ENCODE data around the gene CHTF18.

CHTF18 gene

GRCh38 chr16:807347-808084, 19.1 kb downstream of the CHTF18 start:
- peak; percentile 78 for DNase-seq (ENCODE audit: extremely low read depth, low read depth)
- TF ChIP-seq, protein P1, sequence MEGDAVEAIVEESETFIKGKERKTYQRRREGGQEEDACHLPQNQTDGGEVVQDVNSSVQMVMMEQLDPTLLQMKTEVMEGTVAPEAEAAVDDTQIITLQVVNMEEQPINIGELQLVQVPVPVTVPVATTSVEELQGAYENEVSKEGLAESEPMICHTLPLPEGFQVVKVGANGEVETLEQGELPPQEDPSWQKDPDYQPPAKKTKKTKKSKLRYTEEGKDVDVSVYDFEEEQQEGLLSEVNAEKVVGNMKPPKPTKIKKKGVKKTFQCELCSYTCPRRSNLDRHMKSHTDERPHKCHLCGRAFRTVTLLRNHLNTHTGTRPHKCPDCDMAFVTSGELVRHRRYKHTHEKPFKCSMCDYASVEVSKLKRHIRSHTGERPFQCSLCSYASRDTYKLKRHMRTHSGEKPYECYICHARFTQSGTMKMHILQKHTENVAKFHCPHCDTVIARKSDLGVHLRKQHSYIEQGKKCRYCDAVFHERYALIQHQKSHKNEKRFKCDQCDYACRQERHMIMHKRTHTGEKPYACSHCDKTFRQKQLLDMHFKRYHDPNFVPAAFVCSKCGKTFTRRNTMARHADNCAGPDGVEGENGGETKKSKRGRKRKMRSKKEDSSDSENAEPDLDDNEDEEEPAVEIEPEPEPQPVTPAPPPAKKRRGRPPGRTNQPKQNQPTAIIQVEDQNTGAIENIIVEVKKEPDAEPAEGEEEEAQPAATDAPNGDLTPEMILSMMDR (IDR thresholded peaks at IDR 0.05; ENCODE audit: low read depth, low read length) = no peak

- DNase-seq (ENCODE audit: extremely low read depth, low read depth) = no peak
- TF ChIP-seq, protein P1 (IDR thresholded peaks at IDR 0.05; ENCODE audit: low read depth, low read length) = no peak
Measured at GRCh38 chr16:808085-808386, 19.6 kb downstream of the CHTF18 start.

GRCh38 chr16:813204-813915, 24.9 kb downstream of the CHTF18 start:
- TF ChIP-seq, protein P1 (IDR thresholded peaks at IDR 0.05; ENCODE audit: low read depth, low read length) = peak; percentile 57
- no peak for DNase-seq (ENCODE audit: extremely low read depth, low read depth)

DNA sequence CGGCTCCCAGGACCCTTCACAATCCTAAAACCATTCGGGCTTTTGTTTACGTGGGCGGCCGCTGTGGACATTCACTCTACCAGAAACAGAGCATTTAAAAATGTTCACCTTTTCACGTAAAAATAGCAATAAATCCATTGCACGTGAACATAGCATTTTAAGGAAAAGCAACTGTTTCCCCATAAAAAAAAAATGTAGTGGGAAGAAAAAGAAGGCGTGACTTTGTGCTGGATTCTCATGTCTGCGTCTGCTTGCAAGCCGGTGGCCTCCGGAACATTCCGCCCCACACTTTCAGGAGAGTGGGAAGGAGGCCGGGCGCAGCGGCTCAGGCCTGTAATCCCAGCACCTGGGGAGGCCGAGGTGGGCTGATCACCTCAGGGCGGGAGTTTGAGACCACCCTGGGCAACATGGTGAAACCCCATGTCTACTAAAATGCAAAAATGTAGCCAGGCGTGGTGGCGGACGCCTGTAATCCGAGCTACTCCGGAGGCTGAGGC, 25.5 kb downstream of the CHTF18 start:
- TF ChIP-seq, protein P1 (IDR thresholded peaks at IDR 0.05; ENCODE audit: low read depth, low read length) = no peak
- DNase-seq (ENCODE audit: extremely low read depth, low read depth) = no peak

GRCh38 chr16:814974-815373, 26.6 kb downstream of the CHTF18 start:
- TF ChIP-seq, protein P1 (IDR thresholded peaks at IDR 0.05; ENCODE audit: low read depth, low read length) = no peak
- no peak for DNase-seq (ENCODE audit: extremely low read depth, low read depth)

GRCh38 chr16:815861-816260, 27.4 kb downstream of the CHTF18 start:
- TF ChIP-seq, protein P1 (IDR thresholded peaks at IDR 0.05; ENCODE audit: low read depth, low read length) = no peak

More at GRCh38 chr16:815861-816260, 27.4 kb downstream of the CHTF18 start:
- DNase-seq (ENCODE audit: extremely low read depth, low read depth) = no peak
